Measurements from ENCODE around the gene MYO5B. TPM values are rescaled to one million over a fixed set of nuclear protein-coding genes. Genes with fewer than 3 reads are reported as not detected.

MYO5B gene
- total RNA-seq, 1 experiment from 2014 or later, result 25.9 TPM

DNA sequence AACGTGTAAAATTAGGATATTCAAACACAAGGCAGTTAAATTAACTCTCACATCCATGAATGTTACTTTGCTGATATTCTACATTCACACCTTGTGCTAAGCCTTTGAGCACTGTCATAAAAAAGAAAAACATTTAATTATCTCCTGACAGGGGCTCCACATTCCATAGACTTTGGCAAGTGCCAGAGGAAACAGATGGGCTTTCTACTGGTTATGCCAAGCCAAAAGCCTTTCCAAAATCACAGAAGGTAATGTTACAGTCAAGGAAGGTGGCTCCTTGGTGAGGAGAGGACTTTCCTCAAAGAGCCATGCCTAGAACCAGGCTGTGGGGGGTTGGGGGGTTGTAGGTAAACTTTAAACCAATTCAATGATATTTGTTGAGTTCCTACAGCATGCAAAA is 12.4 kb downstream of the MYO5B start:
- ChIA-PET POLR2A (interaction anchor here (0.8 kb wide), 1 partner anchor 13 kb away, joined by 3 read pairs; the partner anchor contains the start of gene MYO5B), CTCF (no interaction called here)
- TF ChIP-seq CTCF (IDR thresholded peaks at IDR 0.05; ENCODE audit: unreplicated experiment), result no peak
- no TSS peak for BruUV-seq (replicated peaks)
- Mint-ChIP-seq H3K27ac (ENCODE audit: low read depth, unreplicated experiment) (no peak overlapping the region), H3K9me3 (ENCODE audit: unreplicated experiment) (no peaks in the 10 kb centered on the region), H3K4me1 (ENCODE audit: insufficient read depth, unreplicated experiment) (peaks cover 12% of the 10 kb centered on the region), H3K4me3 (ENCODE audit: unreplicated experiment) (no peak overlapping the region), H3K36me3 (ENCODE audit: insufficient read depth, unreplicated experiment) (no peaks in the 10 kb centered on the region), H3K27me3 (ENCODE audit: insufficient read depth, unreplicated experiment) (no peaks in the 10 kb centered on the region)
- intact Hi-C loops (cut with micrococcal nuclease), result no loop called here
- no peak for DNase-seq (ENCODE audit: unreplicated experiment)

DNA sequence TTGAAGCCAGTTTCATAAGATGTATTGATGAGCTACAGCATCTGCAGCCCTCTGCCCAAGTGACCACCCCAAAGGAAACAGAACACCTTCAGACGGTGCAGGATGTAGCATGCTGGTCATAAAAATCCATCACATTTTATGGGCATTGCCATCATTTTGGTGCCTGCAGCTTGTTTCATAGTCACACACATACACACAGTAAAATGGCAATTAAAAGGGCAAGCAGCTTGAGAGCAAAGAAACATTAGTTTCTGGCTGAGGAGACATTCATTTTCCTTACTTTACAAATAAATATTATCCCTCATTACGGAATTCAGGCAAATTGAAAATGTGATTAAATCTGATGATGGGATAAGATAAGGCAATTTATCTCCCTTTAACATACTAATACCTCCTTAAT is 13.4 kb downstream of the MYO5B start:
- H3K9me3 Mint-ChIP-seq (ENCODE audit: unreplicated experiment), result no peaks in the 10 kb centered on the region

GRCh38 chr18:50179465-50179864 is 15.5 kb downstream of the MYO5B start:
- no peak overlapping the region for H3K4me3 Mint-ChIP-seq (ENCODE audit: unreplicated experiment)
- no peak for TF ChIP-seq CTCF (IDR thresholded peaks at IDR 0.05; ENCODE audit: unreplicated experiment)
- H3K27me3 Mint-ChIP-seq (ENCODE audit: insufficient read depth, unreplicated experiment), result no peaks in the 10 kb centered on the region
- no peak for DNase-seq (ENCODE audit: unreplicated experiment)
- intact Hi-C loops (cut with micrococcal nuclease), result no loop called here
- BruUV-seq (replicated peaks), result no TSS peak
- no peaks in the 10 kb centered on the region for H3K36me3 Mint-ChIP-seq (ENCODE audit: insufficient read depth, unreplicated experiment)
- ChIA-PET POLR2A (interaction anchor here (0.7 to 1.1 kb wide), 2 partner anchors 102 to 225 kb away, joined by 3 read pairs; partner anchors contain the start of gene MBD1), CTCF (interaction anchor here (0.6 to 1.5 kb wide), 2 partner anchors 25 to 412 kb away, joined by 3 to 4 read pairs; no protein-coding TSS in a partner anchor)
- no peaks in the 10 kb centered on the region for H3K9me3 Mint-ChIP-seq (ENCODE audit: unreplicated experiment)
- no peak overlapping the region for H3K27ac Mint-ChIP-seq (ENCODE audit: low read depth, unreplicated experiment)
- H3K4me1 Mint-ChIP-seq (ENCODE audit: insufficient read depth, unreplicated experiment), result peaks cover 12% of the 10 kb centered on the region

More for the DNA sequence above, 13.4 kb downstream of the MYO5B start:
- no peak for DNase-seq (ENCODE audit: unreplicated experiment)
- TF ChIP-seq CTCF (IDR thresholded peaks at IDR 0.05; ENCODE audit: unreplicated experiment), result no peak
- CTCF ChIA-PET, result no interaction called here
- intact Hi-C loops (cut with micrococcal nuclease), result no loop called here
- Mint-ChIP-seq H3K27ac (ENCODE audit: low read depth, unreplicated experiment) (no peak overlapping the region), H3K4me3 (ENCODE audit: unreplicated experiment) (no peak overlapping the region), H3K4me1 (ENCODE audit: insufficient read depth, unreplicated experiment) (peaks cover 12% of the 10 kb centered on the region), H3K27me3 (ENCODE audit: insufficient read depth, unreplicated experiment) (no peaks in the 10 kb centered on the region), H3K36me3 (ENCODE audit: insufficient read depth, unreplicated experiment) (no peaks in the 10 kb centered on the region)
- POLR2A ChIA-PET, result no interaction called here
- no TSS peak for BruUV-seq (replicated peaks)

- Mint-ChIP-seq H3K27me3 (ENCODE audit: insufficient read depth, unreplicated experiment) (no peaks in the 10 kb centered on the region), H3K36me3 (ENCODE audit: insufficient read depth, unreplicated experiment) (no peaks in the 10 kb centered on the region), H3K27ac (ENCODE audit: low read depth, unreplicated experiment) (no peak overlapping the region), H3K4me1 (ENCODE audit: insufficient read depth, unreplicated experiment) (no peaks in the 10 kb centered on the region), H3K4me3 (ENCODE audit: unreplicated experiment) (no peak overlapping the region), H3K9me3 (ENCODE audit: unreplicated experiment) (peaks cover 7% of the 10 kb centered on the region)
- intact Hi-C loops (cut with micrococcal nuclease), result no loop called here
- DNase-seq (ENCODE audit: unreplicated experiment), result no peak
- POLR2A ChIA-PET, result interaction anchor here (1.8 to 2.4 kb wide), 2 partner anchors 15 to 17 kb away, joined by 6 to 9 read pairs; partner anchors contain the start of gene MYO5B
- no TSS peak for BruUV-seq (replicated peaks)
- CTCF ChIA-PET, result interaction anchor here (0.6 to 0.8 kb wide), 3 partner anchors 19 to 33 kb away, joined by 3 to 4 read pairs (median 3); no protein-coding TSS in a partner anchor
- TF ChIP-seq CTCF (IDR thresholded peaks at IDR 0.05; ENCODE audit: unreplicated experiment), result no peak
These were observed 17.5 kb downstream of the MYO5B start for GRCh38 chr18:50177294-50177992.
